ENCODE results near the gene IQCH.

GRCh38 chr15:67509918-67510317, 255.3 kb downstream of the IQCH start:
- TF ChIP-seq POLR2A (IDR thresholded peaks at IDR 0.05) (no peak), CTCF (IDR thresholded peaks at IDR 0.05) (no peak), EP300 (IDR thresholded peaks at IDR 0.05) (no peak)

Measured in tibial nerve (tissue), 4 donors.